GM19351 (cell line): ENCODE data around the gene MAP1A.

Experiments used
- ATAC-seq: cut with Tn5 transposase; IDR thresholded peaks from one replicate; pipeline ENCODE4 v1.9.1; 2021; ENCODE audit warnings: mild to moderate bottlenecking, moderate library complexity; ENCODE audit not compliant: unreplicated experiment

Gene MAP1A

DNA sequence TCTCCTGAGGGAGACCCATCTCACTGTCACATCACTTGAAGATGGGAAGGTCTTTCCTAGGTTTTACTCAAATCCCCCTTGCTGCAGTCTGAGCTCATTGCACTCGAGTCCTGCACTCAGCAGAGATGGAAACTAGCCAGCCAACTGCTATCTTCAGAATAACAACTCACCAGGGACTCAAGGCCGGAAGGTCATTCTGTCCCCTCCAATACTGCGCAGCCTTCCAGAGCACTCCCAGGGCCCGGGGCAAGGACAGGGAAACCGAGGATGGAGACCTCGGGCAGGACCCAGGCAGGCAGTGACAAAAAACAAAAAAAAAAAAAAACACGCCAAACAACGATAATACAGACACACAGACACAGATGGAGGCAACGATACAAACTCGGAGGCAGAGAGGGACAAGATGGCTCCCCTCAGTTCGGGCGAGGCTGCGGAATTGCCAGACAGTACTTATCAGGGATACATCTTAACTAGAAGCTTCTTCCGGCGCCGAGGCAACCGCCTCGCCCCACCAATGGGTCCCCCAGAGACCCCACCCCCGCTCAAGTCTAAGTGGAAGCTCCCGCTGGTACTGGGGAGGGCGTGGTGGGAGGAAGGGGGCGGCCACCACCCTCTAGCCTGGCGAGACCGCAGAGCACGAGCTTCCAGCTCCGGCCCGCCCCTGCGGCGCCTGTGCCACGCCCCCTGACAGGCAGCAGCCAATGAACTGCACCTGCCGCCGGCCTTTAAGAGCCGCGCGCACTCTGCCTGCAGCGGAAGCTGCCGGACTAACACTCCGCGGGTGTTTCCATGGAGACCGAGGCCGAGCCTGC lies 7.0 kb upstream of the MAP1A start:
- ATAC-seq = peak; percentile 94

DNA sequence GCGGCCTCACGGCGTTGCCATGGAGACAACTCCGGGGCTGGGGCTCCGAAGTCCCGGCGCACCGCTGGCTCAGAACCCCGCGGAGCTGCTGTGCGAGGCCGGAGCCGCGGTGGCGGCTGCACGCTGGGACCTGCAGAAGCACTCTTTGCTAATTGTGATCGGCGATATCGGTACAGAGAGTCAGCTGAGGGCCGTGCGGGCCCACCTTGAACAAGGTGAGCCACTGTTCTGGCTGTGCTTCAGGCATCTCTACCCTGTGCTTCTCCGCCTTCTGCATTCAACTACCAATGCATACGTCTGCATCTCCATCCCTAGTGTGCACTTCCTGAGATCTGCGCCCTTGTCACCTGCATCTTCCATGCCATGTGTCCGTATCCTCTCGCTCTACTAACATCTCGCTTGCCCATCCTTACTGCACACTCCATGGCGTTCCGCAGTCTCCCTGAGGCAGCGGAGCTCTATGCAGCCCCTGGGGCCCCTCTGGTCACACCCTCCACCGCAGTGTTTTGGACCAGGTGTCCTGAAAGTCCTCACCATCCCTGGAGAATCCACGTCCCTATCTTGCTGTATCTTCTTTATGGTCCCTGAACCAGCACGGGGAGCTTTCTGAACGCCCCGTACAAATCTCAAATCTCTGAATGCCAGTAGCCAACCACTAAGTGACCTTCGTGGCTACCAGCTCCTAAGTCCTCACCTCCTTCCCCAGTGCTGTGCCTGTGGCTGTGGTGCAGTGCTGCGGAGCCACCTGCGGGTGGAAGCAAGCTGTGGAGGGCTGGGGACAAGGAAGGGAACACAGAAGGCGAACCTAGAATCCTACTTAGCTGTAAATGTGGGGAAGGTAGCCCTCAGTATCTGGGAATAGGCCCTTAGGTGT lies 6.2 kb upstream of the MAP1A start:
- no peak for ATAC-seq

DNA sequence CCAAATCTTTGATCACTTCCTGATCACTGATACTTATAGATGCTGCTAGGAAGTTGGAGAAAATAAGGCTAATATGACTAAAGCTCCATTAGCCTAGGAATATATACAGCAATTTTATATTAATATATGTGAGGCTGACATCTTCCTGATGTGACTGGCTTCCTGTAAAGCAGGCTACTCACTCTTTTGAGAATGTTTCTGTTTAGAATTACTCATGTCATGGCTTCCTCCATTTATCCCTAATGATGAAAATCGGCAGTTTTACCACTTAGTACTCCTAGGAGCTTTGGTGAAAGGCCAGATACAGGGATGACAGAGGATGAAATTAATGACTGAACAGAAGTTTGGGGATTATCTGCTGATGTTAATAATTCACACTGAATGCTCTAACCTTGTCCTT lies 3.9 kb upstream of the MAP1A start:
- ATAC-seq = no peak

DNA sequence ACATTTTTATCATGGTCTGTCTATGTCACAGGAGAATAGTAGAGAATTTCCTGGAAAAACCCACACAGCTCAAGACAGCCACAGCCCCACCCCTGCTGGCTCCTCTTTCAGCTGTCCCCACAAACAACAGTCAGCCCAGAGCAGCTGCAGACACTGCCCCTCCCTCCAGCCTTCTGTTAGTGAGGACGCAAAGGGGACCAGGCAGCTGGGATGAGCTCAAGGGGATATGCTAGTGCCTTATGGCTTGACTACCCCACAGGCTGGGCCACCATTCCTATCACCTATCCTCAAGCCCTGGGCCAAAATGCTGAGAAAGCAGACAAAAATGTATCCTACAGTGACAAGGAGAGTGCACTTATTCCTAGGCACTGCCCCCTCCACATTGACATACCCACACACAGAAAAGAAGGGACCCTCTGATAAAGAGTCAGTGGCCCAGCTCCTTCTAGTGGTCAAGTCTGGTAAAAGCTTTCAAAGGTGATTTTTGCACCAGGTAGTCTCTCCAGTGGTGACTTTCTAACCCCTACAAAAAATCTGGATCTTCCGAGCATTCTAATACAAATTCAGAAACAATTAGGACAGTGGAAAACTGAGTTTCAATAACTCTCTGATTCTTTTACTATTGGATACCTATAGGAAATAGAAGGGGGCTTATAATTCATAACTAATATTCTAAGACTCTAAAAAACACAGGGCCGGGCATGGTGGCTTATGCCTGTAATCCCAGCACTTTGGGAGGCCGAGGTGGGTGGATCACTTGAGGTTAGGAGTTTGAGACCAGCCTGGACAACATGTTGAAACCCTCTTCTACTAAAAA lies 3.0 kb upstream of the MAP1A start:
- no peak for ATAC-seq

DNA sequence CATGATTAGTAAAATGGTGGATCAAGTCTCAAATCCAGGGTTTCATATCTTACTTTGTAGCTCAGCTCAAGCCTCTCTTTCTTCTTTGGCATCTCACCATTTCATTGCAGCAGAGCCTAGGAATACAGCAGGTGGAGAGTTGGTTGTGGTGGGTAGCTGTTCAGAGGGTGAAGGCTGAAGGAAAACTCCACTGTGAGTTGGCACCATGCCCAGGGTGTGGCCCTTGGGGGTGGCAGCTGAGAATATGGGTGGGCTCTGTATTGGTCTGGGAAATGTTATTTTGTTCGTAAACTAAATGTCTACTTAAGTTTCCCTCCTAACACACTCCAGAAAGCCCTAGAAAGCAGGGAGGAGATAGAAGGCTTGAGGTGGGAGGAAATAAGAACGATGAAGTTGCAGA lies 1.7 kb upstream of the MAP1A start:
- ATAC-seq = no peak

DNA sequence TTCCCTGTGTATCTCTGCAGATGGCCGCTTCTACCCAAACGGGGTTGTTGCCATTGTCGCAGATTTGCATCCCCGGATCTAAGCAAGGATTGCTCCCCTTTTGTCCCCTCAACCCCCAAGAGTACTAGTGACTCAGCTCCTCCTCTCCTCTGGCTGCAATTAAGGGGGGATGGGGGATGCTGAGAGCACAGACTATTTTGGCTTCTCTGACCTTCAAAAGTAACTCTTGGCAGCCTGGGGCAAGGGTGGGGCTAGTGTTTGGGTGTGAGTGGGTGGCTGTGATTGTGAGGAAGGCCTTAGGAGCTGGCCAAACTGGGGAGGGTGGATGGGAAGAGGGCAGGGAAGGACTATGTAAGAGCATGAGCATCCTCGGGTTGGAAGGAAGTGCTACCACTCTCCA lies 1.2 kb upstream of the MAP1A start:
- ATAC-seq = no peak

DNA sequence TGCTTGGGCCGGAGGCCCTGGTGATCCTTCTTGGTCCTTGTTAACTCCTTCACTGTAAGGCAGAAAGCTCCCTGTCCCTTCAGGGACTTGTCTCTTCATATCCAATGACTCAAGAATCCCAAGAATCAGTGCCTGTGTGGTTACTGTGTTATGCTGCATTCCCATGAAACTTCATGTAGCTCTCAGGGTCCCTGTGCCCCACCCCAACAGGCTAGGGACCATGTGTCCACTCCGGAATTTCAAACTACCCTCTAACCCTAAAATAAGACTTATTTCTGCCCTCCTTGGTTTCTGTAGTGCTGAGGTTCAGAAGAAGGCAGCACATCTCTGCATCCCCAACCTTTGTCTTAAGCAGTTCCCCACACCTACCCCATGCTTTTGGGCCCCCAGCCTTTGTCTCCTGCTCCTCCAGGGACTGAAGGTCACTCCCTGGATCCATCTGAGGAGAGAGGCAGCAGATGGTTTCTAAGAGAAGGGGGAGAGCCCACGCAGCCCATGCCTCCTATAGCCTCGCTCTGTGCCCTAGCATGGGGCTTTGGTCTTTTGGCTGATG lies 531 bp upstream of the MAP1A start:
- ATAC-seq = no peak

DNA sequence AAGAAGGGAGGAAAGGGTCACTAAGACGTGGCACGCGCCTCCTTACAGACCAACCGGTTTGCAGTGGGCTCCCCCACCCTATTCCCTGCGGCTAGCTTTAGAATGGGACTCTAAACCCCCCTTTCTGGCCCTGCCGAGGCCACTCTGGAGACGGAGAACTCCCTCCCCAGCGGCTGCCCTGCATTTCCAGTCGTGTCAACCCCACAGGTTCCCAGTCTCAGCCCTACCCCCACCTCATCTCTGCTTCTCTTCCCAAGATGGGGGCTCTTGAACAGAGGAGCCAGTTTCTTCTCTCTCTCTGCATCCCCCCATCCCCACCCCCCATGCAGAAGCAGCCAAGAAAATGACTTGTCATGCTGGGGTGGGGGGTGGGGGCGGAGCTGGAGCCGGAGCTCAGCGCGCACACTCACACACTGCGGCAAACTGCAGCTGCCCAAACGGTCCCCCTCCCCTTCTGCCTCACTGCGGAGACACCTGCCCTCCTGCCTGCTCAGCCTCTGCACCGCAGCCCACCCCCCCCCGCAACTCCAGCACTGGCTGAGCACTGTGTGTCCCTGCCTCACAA lies 871 bp downstream of the MAP1A start:
- no peak for ATAC-seq

DNA sequence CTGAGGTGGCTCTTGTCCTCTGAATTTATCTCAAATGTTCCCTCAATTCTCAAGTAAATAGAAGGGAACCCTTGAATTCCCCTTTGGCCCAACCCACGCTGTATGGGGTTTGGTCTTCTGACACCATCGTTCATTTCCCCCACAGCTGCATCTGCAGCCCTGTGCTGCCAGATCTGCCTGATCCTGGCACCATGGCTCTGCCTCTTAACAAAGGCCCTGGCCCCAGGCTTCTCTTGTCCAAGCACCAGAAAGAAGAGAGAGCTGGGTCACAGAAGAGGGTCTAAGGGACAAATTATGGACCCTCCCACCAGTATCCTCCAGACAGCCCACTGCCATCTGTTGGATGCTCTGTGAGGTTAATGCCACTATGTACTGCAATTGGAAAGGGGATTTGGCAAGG lies 1.8 kb downstream of the MAP1A start:
- ATAC-seq = no peak

DNA sequence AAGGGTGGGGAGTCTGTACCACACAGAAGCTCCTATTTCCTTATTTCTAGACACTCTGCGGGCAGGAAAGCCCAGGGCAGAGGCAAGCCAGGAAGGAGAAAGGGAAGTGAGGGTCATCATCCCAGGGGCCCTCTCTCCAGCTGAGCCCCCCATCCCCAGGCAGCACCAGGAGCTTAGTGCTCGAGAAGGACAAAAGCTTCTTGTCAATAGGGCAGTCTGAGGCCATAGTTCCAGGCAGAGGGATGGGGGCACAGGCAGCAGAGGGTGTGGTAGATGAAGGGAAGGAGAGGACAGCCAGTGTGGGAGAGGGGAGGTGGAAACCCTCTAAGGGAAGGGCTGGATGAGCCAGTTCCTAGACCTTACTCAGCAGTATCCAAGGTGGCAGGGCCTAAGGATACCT lies 2.7 kb downstream of the MAP1A start:
- ATAC-seq = no peak

DNA sequence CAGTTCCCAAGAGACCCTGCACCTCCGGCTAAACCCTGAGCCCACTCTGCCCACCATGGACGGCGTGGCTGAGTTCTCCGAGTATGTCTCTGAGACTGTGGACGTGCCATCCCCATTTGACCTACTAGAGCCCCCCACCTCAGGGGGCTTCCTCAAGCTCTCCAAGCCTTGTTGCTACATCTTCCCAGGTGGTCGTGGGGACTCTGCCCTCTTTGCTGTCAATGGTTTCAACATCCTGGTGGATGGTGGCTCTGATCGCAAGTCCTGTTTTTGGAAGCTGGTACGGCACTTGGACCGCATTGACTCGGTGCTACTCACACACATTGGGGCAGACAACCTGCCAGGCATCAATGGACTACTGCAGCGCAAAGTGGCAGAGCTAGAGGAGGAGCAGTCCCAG lies 4.0 kb downstream of the MAP1A start:
- ATAC-seq = no peak

DNA sequence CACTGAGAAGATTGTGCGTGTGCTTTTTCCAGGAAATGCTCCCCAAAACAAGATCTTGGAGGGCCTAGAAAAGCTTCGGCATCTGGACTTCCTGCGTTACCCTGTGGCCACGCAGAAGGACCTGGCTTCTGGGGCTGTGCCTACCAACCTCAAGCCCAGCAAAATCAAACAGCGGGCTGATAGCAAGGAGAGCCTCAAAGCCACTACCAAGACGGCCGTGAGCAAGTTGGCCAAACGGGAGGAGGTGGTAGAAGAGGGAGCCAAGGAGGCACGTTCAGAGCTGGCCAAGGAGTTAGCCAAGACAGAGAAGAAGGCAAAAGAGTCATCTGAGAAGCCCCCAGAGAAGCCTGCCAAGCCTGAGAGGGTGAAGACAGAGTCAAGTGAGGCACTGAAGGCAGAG lies 4.8 kb downstream of the MAP1A start:
- no peak for ATAC-seq

DNA sequence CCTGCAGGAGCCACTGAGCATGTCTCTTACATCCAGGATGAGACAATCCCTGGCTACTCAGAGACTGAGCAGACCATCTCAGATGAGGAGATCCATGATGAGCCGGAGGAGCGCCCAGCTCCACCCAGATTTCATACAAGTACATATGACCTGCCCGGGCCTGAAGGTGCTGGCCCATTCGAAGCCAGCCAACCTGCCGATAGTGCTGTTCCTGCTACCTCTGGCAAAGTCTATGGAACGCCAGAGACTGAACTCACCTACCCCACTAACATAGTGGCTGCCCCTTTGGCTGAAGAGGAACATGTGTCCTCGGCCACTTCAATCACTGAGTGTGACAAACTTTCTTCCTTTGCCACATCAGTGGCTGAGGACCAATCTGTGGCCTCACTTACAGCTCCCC lies 6.2 kb downstream of the MAP1A start:
- no peak for ATAC-seq

DNA sequence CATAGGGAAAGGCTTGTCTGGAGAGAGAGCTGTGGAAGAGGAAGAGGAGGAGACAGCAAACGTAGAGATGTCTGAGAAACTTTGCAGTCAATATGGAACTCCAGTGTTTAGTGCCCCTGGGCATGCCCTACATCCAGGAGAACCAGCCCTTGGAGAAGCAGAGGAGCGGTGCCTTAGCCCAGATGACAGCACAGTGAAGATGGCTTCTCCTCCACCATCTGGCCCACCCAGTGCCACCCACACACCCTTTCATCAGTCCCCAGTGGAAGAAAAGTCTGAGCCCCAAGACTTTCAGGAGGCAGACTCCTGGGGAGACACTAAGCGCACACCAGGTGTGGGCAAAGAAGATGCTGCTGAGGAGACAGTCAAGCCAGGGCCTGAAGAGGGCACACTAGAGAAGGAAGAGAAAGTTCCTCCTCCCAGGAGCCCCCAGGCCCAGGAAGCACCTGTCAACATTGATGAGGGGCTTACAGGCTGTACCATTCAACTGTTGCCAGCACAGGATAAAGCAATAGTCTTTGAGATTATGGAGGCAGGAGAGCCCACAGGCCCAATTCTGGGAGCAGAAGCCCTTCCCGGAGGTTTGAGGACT lies 6.9 kb downstream of the MAP1A start:
- no peak for ATAC-seq

DNA sequence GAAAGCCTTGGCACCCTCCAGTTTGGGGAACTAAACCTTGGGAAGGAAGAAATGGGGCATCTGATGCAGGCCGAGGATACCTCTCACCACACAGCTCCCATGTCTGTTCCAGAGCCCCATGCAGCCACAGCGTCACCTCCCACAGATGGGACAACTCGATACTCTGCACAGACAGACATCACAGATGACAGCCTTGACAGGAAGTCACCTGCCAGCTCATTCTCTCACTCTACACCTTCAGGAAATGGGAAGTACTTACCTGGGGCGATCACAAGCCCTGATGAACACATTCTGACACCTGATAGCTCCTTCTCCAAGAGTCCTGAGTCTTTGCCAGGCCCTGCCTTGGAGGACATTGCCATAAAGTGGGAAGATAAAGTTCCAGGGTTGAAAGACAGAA lies 7.7 kb downstream of the MAP1A start:
- no peak for ATAC-seq

DNA sequence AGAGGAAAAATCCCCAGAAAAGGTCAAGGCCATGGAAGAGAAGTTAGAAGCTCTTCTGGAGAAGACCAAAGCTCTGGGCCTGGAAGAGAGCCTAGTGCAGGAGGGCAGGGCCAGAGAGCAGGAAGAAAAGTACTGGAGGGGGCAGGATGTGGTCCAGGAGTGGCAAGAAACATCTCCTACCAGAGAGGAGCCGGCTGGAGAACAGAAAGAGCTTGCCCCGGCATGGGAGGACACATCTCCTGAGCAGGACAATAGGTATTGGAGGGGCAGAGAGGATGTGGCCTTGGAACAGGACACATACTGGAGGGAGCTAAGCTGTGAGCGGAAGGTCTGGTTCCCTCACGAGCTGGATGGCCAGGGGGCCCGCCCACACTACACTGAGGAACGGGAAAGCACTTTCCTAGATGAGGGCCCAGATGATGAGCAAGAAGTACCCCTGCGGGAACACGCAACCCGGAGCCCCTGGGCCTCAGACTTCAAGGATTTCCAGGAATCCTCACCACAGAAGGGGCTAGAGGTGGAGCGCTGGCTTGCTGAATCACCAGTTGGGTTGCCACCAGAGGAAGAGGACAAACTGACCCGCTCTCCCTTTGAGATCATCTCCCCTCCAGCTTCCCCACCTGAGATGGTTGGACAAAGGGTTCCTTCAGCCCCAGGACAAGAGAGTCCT lies 9.0 kb downstream of the MAP1A start:
- no peak for ATAC-seq

DNA sequence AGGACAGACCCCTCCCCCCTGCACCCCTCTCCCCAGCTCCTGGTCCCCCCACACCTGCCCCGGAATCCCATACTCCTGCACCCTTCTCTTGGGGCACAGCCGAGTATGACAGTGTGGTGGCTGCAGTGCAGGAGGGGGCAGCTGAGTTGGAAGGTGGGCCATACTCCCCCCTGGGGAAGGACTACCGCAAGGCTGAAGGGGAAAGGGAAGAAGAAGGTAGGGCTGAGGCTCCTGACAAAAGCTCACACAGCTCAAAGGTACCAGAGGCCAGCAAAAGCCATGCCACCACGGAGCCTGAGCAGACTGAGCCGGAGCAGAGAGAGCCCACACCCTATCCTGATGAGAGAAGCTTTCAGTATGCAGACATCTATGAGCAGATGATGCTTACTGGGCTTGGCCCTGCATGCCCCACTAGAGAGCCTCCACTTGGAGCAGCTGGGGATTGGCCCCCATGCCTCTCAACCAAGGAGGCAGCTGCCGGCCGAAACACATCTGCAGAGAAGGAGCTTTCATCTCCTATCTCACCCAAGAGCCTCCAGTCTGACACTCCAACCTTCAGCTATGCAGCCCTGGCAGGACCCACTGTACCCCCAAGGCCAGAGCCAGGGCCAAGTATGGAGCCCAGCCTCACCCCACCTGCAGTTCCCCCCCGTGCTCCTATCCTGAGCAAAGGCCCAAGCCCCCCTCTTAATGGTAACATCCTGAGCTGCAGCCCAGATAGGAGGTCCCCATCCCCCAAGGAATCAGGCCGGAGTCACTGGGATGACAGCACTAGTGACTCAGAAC lies 9.8 kb downstream of the MAP1A start:
- ATAC-seq = no peak

DNA sequence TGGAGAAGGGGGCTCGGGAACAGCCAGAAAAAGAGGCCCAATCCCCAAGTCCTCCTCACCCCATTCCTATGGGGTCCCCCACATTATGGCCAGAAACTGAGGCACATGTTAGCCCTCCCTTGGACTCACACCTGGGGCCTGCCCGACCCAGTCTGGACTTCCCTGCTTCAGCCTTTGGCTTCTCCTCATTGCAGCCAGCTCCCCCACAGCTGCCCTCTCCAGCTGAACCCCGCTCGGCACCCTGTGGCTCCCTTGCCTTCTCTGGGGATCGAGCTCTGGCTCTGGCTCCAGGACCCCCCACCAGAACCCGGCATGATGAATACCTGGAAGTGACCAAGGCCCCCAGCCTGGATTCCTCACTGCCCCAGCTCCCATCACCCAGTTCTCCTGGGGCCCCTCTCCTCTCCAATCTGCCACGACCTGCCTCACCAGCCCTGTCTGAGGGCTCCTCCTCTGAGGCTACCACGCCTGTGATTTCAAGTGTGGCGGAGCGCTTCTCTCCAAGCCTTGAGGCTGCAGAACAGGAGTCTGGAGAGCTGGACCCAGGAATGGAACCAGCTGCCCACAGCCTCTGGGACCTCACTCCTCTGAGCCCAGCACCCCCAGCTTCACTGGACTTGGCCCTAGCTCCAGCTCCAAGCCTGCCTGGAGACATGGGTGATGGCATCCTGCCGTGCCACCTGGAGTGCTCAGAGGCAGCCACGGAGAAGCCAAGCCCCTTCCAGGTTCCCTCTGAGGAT lies 10.6 kb downstream of the MAP1A start:
- ATAC-seq = no peak
